H1 (cell line): ENCODE results near the gene FAM241A. TPM values are rescaled to one million over a fixed set of nuclear protein-coding genes. Genes with fewer than 3 reads are reported as not detected.

Experiments used
- CTCF ChIA-PET: fragments of 300-600 bp; sonication (Branson Sonifier 250); formaldehyde crosslinking; loops from one replicate; lab custom pipeline; 2021; ENCODE audit not compliant: partially characterized antibody; lab: Charles Lee
- POLR2A ChIA-PET: fragments of 300-600 bp; sonication (Branson Sonifier 250); formaldehyde crosslinking; loops from one replicate; lab custom pipeline; 2021; ENCODE audit warnings: inconsistent platforms; ENCODE audit not compliant: partially characterized antibody; lab: Charles Lee
- DNase-seq, 2 experiments: peaks; one replicate each; pipeline versions ENCODE4 v3.0.0 to v3.0.0-alpha.2; 2010 to 2022; ENCODE audit warnings: low spot score in 2 of 2, low read depth in 1 of 2, mixed read lengths in 1 of 2
- FAIRE-seq: peaks from 2 replicates; lab custom pipeline; 2011; peaks lifted over from hg19 to GRCh38; lab: Jason Lieb, UNC
- H2AFZ ChIP-seq: 2 replicates; pipeline ENCODE4 v1.8.1; 2012; ENCODE audit warnings: low read length, inconsistent platforms
- H2AK5ac ChIP-seq: 2 replicates; pipeline ENCODE4 v1.6.1; 2013; ENCODE audit warnings: low read depth, low read length
- H2BK120ac ChIP-seq: replicated peaks from 2 replicates; pipeline ENCODE3; 2013; ENCODE audit warnings: low read depth, low read length, inconsistent platforms
- H2BK12ac ChIP-seq: 2 replicates; pipeline ENCODE4 v1.6.1; 2013; ENCODE audit warnings: low read depth, low read length
- H2BK15ac ChIP-seq: 2 replicates; pipeline ENCODE4 v1.6.1; 2013; ENCODE audit warnings: low read length
- H2BK20ac ChIP-seq: 2 replicates; pipeline ENCODE4 v1.6.1; 2013; ENCODE audit warnings: low read length
- H2BK5ac ChIP-seq: 2 replicates; pipeline ENCODE4 v1.6.1; 2013; ENCODE audit warnings: low read depth, low read length
- H3K14ac ChIP-seq: 2 replicates; pipeline ENCODE4 v1.6.1; 2013; ENCODE audit warnings: inconsistent platforms; ENCODE audit not compliant: insufficient read length
- H3K18ac ChIP-seq: 2 replicates; pipeline ENCODE4 v1.6.1; 2013; ENCODE audit warnings: low read length; ENCODE audit errors: extremely low read depth
- H3K23ac ChIP-seq: 2 replicates; pipeline ENCODE4 v1.6.1; 2013; ENCODE audit warnings: inconsistent platforms; ENCODE audit not compliant: insufficient read length
- H3K23me2 ChIP-seq: 2 replicates; pipeline ENCODE4 v1.6.1; 2013; ENCODE audit warnings: low read depth, low read length
- H3K27ac ChIP-seq: 2 replicates; pipeline ENCODE4 v1.6.1; 2011; ENCODE audit warnings: low read depth, low read length, inconsistent platforms
- H3K27me3 ChIP-seq, 4 experiments: replicated peaks in 1 of 4; 1 replicate in 1 of 4; 2 replicates in 3 of 4; pipeline versions ENCODE4 v1.6.1 to v1.8.1; 2011 to 2013; ENCODE audit warnings: low read length in 3 of 4, mild to moderate bottlenecking in 3 of 4, inconsistent platforms in 2 of 4, mixed read lengths in 2 of 4, moderate library complexity in 1 of 4; ENCODE audit not compliant: control insufficient read depth in 3 of 4, insufficient read depth in 3 of 4; ENCODE audit errors: extremely low read depth in 1 of 4
- H3K36me3 ChIP-seq, 4 experiments: 2 replicates each; pipeline versions ENCODE4 v1.6.1 to v1.8.1; 2011 to 2013; ENCODE audit warnings: mild to moderate bottlenecking in 4 of 4, low read length in 3 of 4, moderate library complexity in 2 of 4, control low read depth in 1 of 4, inconsistent platforms in 1 of 4; ENCODE audit not compliant: insufficient read depth in 4 of 4, control insufficient read depth in 2 of 4
- H3K4ac ChIP-seq: replicated peaks from 2 replicates; pipeline ENCODE3; 2013; ENCODE audit warnings: low read length, low read depth, mixed read lengths, inconsistent platforms; ENCODE audit not compliant: insufficient read length
- H3K4me1 ChIP-seq, 4 experiments: replicated peaks in 1 of 4; 1 replicate in 1 of 4; 2 replicates in 3 of 4; pipeline versions ENCODE4 v1.6.1 to v1.8.1; 2011 to 2013; ENCODE audit warnings: low read length in 3 of 4, inconsistent platforms in 2 of 4, mixed read lengths in 1 of 4; ENCODE audit not compliant: insufficient read depth in 4 of 4, control insufficient read depth in 3 of 4
- H3K4me2 ChIP-seq, 2 experiments: 2 replicates each; pipeline versions ENCODE4 v1.6.1 to v1.8.1; 2011 to 2013; ENCODE audit warnings: low read depth in 2 of 2, low read length in 2 of 2, control low read depth in 1 of 2, inconsistent platforms in 1 of 2, mild to moderate bottlenecking in 1 of 2; ENCODE audit not compliant: insufficient read depth in 1 of 2
- H3K4me3 ChIP-seq, 4 experiments: fragments of 200-600, 300-600 bp in 1 of 4; sonication (generic), shearing (Covaris generic), sonication (Bioruptor Twin) in 1 of 4; 2 replicates each; pipeline versions ENCODE4 v1.5.1 to v1.8.1; 2011 to 2016; ENCODE audit warnings: low read length in 4 of 4, low read depth in 3 of 4, control low read depth in 2 of 4, inconsistent platforms in 2 of 4, mild to moderate bottlenecking in 2 of 4, mixed read lengths in 1 of 4, moderate library complexity in 1 of 4; ENCODE audit not compliant: insufficient read depth in 2 of 4; ENCODE audit errors: extremely low read depth in 1 of 4
- H3K56ac ChIP-seq: replicated peaks from 2 replicates; pipeline ENCODE3; 2013; ENCODE audit warnings: low read depth, mild to moderate bottlenecking, mixed read lengths, low read length, inconsistent platforms; ENCODE audit not compliant: insufficient read length
- H3K79me1 ChIP-seq: 2 replicates; pipeline ENCODE4 v1.6.1; 2013; ENCODE audit warnings: low read depth, low read length, control low read depth
- H3K79me2 ChIP-seq, 2 experiments: 2 replicates each; pipeline versions ENCODE4 v1.6.1 to v1.8.1; 2012 to 2013; ENCODE audit warnings: low read length in 2 of 2, mild to moderate bottlenecking in 2 of 2, inconsistent platforms in 1 of 2; ENCODE audit not compliant: insufficient read depth in 2 of 2, control insufficient read depth in 1 of 2
- H3K9ac ChIP-seq, 4 experiments: replicated peaks in 1 of 4; 1 replicate in 1 of 4; 2 replicates in 3 of 4; pipeline versions ENCODE4 v1.6.1 to v1.8.1; 2011 to 2013; ENCODE audit warnings: low read depth in 3 of 4, low read length in 3 of 4, control low read depth in 2 of 4, mild to moderate bottlenecking in 2 of 4, moderate library complexity in 2 of 4, inconsistent platforms in 1 of 4; ENCODE audit errors: extremely low read depth in 1 of 4
- H3K9me3 ChIP-seq, 2 experiments: 2 replicates each; pipeline versions ENCODE4 v1.6.1 to v1.8.1; 2012 to 2013; ENCODE audit warnings: mild to moderate bottlenecking in 2 of 2, moderate library complexity in 2 of 2, control low read depth in 1 of 2, inconsistent platforms in 1 of 2, low read depth in 1 of 2, low read length in 1 of 2, mixed read lengths in 1 of 2; ENCODE audit not compliant: insufficient read depth in 2 of 2
- H4K20me1 ChIP-seq, 2 experiments: replicated peaks in 1 of 2; 2 replicates each; pipeline versions ENCODE3 to v1.8.1; 2011 to 2013; ENCODE audit warnings: inconsistent platforms in 2 of 2, low read length in 2 of 2, mild to moderate bottlenecking in 1 of 2; ENCODE audit not compliant: insufficient read depth in 2 of 2, control insufficient read depth in 1 of 2
- H4K5ac ChIP-seq: 2 replicates; pipeline ENCODE4 v1.6.1; 2013; ENCODE audit warnings: low read length, low read depth, mixed read lengths, inconsistent platforms; ENCODE audit not compliant: insufficient read length
- H4K8ac ChIP-seq: 2 replicates; pipeline ENCODE4 v1.8.0; 2013; ENCODE audit warnings: mild to moderate bottlenecking, moderate library complexity, low read length, inconsistent platforms; ENCODE audit not compliant: insufficient read depth; ENCODE audit errors: extremely low read depth
- H4K91ac ChIP-seq: replicated peaks from 2 replicates; pipeline ENCODE3; 2013; ENCODE audit warnings: low read length, mixed read lengths, inconsistent platforms; ENCODE audit not compliant: insufficient read length
- MAFK ChIP-seq: IDR thresholded peaks from 2 replicates; pipeline ENCODE4 v1.6.1; 2012; ENCODE audit warnings: low read depth, mild to moderate bottlenecking, improper control_type of control experiment, low read length
- TCF12 ChIP-seq: IDR thresholded peaks from 2 replicates; pipeline ENCODE4 v1.6.1; 2011; ENCODE audit warnings: low read depth, mild to moderate bottlenecking, low read length
- WGBS, 2 experiments: shearing (Covaris generic) in 1 of 2; methylation state at CpG; one replicate each; pipeline versions ENCODE4 v1.1.6 to v1.1.7; 2013 to 2015; ENCODE audit warnings: low lambda C conversion rate in 2 of 2, mixed read lengths in 2 of 2, inconsistent platforms in 1 of 2, low coverage in 1 of 2, missing lambda C conversion rate in 1 of 2; ENCODE audit not compliant: insufficient replicate concordance in 2 of 2, insufficient coverage in 1 of 2, insufficient read length in 1 of 2; ENCODE audit errors: extremely low coverage in 1 of 2, missing lambda C conversion rate in 1 of 2; 5-methylcytosine and 5-hydroxymethylcytosine counted together
- polyA plus RNA-seq, 7 experiments: library from polyadenylated mRNA; depleted of rRNA in 3 of 7; stranded (reverse) in 5 of 7; unstranded in 2 of 7; fragments of >200 nt in 5 of 7; fragments of 200-250 nt in 2 of 7; gene quantifications; 1 replicate in 5 of 7; 2 replicates in 1 of 7; 4 replicates in 1 of 7; pipeline versions ENCODE4 v1.2.1 to v1.2.3, GENCODE V29; 2011 to 2013; ENCODE audit warnings: missing spikeins in 2 of 7, mixed read lengths in 2 of 7
- total RNA-seq: library from RNA; stranded (reverse); fragmentation: NEBNext Ultra II Directional; extraction: Animal tissue kit (Norgen Biotek cat#: 25700); gene quantifications from 2 replicates; pipeline ENCODE4 v1.2.1, GENCODE V29; 2021

Gene FAM241A
- total and polyA plus RNA-seq, 2 of the 8 experiments (the other 6 are each of a cell fraction or from before 2014, with no cell fraction given): 0.20 to 0.73 TPM

GRCh38 chr4:112236040-112236439 is 90.8 kb downstream of the FAM241A start:
- no peak overlapping the region for H3K4ac ChIP-seq
- no peak overlapping the region for H4K5ac ChIP-seq
- no peak overlapping the region for H2BK12ac ChIP-seq
- DNase-seq: no peak
- H2AK5ac ChIP-seq: no peak overlapping the region
- WGBS, 2 experiments: 97% methylated on average over 2 of the region's 2 CpGs; no CpG with 5 or more reads in 1 of the 2 experiments
- no peaks in the 10 kb centered on the region for H3K9me3 ChIP-seq
- H3K27me3 ChIP-seq: no peaks in the 10 kb centered on the region
- H2BK5ac ChIP-seq: no peak overlapping the region
- no peak overlapping the region for H3K14ac ChIP-seq
- no peaks in the 10 kb centered on the region for H3K36me3 ChIP-seq
- TF ChIP-seq TCF12: no peak
- TF ChIP-seq MAFK: peak; percentile 95
- CTCF ChIA-PET: interaction anchor here (0.6 to 8.7 kb wide), 16 partner anchors 9 to 934 kb away, joined by 3 to 97 read pairs (median 3); no protein-coding TSS in a partner anchor
- no peaks in the 10 kb centered on the region for H3K79me1 ChIP-seq
- peaks cover 0 to 3% (median 0%) of the 10 kb centered on the region in 4 experiments; a peak in 1 of 7 replicates for H3K4me1 ChIP-seq
- H4K20me1 ChIP-seq: peaks cover 3 to 6% of the 10 kb centered on the region in 2 experiments
- H3K4me3 ChIP-seq: no peak overlapping the region
- FAIRE-seq: no peak
- H3K18ac ChIP-seq: no peak overlapping the region
- H3K9ac ChIP-seq: no peak overlapping the region
- no peak overlapping the region for H4K91ac ChIP-seq
- H3K23ac ChIP-seq: no peak overlapping the region
- POLR2A ChIA-PET: interaction anchor here (0.7 kb wide), 1 partner anchor 73 kb away, joined by 3 read pairs; no protein-coding TSS in a partner anchor
- no peak overlapping the region for H2BK15ac ChIP-seq
- H2BK120ac ChIP-seq: no peak overlapping the region
- H3K23me2 ChIP-seq: peaks cover 4% of the 10 kb centered on the region; the same call in 1 of the 2 replicates
- H2BK20ac ChIP-seq: no peak overlapping the region
- H4K8ac ChIP-seq: no peak overlapping the region
- H3K79me2 ChIP-seq: peaks cover 8 to 84% of the 10 kb centered on the region in 2 experiments
- no peak overlapping the region for H3K56ac ChIP-seq
- H3K4me2 ChIP-seq: no peak overlapping the region
- H2AFZ ChIP-seq: no peak overlapping the region
- H3K27ac ChIP-seq: no peak overlapping the region
